HT1080 (cell line): Measurements from ENCODE around the gene SLC12A5. TPM values are rescaled to one million over a fixed set of nuclear protein-coding genes. Genes with fewer than 3 reads are reported as not detected.
"Not testable (repeated sequence)": the region's sequence is repeated elsewhere in the genome, so short reads cannot be mapped to it uniquely, and the experiment has no call there.

Source experiments
- DNase-seq: peaks from one replicate; pipeline ENCODE4 v3.0.0-alpha.2; 2015; ENCODE audit warnings: low read depth
- total RNA-seq: library from RNA; depleted of rRNA; stranded (reverse); fragments of >200 nt; shearing (Covaris generic); gene quantifications from 2 replicates; pipeline ENCODE4 v1.2.3, GENCODE V29; 2014

SLC12A5 gene
- total RNA-seq, 1 experiment from 2014 or later = 5.1 TPM

GRCh38 chr20:46076806-46077205 lies 47.8 kb downstream of the SLC12A5 start:
- no peak for DNase-seq

DNA sequence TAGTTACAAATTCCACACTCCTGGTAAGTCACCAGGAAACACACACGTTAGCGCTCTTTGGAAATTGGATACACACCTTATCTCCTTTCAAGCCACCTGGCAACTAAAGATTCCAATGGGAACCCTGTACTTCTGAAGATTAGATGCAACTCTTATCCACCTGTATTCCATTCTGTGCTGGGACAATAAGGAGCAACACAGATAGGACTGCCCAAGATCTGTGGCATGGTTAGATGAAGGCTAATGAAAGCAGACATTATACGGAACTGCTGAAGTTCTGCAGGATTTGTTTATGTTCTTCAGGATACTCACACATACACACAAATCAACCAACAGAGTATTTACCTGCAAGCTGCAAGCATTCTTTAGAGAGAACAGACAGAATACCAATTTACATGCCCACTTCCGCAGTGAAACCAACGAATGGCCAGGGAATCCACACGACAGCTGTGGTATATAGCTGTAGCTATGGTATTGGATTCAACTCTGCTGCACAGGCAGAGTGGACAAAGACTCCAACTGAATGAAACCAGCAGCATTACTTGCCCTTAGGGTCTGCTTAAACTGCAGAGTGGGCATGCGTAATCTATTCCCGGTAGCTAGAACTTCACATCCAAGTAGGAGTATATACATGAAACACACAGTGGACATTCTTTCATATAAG lies 48.8 kb downstream of the SLC12A5 start:
- DNase-seq = no peak

GRCh38 chr20:46078954-46079353 lies 49.9 kb downstream of the SLC12A5 start:
- DNase-seq = no peak

DNA sequence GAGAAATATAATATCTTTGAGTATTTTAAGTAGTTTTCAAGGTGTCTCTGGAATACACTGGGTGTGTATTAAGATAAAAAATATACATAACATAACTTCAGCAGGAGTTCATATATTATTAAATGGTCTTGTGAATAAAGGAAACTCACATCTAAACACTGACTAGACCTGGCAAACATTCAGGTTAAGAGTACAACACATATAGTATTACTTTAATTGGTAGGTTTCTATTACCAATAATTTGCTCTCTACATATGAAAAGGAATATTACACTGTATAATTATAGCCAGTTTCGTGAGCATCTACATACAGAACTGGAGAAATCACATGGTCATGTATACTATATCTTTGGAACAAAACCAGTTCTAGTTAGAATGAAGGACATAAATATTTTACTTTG lies 52.1 kb downstream of the SLC12A5 start:
- DNase-seq = no peak

DNA sequence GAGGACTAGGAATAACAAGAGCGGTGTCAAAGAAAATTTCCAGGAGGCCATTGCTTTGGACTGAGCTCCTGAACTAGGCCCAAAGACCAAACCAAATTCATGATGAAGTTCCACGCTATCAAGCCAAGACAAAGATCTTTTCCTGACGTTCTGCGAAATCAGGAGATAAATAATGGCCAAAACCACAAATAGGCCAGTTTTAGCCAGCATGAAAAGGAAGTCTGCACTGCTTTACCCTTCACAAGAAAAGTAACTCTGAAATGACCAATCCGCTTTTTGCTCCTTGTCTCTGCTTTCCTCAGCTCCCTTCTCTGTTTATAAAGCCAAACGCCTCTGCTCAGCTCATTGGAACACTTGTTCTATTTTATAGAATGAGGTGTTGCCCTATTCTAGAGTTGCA lies 54.1 kb downstream of the SLC12A5 start:
- no peak for DNase-seq

DNA sequence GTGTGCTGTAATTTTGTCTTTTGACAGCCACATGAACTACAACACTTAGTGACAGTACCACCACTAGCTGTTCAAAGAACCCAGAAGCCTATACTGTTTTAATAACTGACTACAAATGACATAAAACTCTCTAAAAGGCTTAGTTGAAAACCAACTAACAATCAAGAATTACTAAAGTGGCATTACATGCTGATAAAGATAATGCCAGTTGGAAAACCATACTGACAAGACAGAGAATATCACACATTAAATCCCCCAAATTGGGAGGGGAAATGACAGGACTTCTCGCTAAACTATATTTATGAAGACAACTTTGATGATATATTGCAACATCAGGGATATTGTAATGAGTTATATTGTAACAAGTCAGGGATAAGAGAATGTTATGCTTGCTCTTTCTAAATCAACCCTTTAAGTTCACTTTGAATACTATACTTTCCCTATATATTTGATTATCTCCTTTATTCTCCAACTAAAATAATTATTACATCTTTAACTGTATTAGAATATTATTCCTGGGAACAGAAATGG lies 54.6 kb downstream of the SLC12A5 start:
- no peak for DNase-seq

DNA sequence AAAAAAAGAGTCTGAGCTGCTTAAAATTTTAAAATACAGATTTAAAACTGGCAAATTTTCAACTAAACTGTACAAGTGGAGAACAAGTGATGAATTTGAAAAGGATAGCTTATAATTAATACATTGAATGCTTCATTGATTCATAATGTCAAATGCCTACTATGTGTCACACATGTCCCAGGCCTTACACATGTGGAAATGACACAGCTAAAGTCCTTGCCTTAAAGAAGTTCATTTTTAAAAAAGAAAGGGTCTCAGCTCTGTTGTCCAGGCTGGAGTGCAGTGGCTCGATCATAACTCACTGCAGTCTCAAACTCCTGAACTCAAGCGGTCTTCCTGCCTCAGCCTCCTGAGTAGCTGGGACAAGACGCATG lies 55.8 kb downstream of the SLC12A5 start:
- DNase-seq = no peak

- DNase-seq = peak; percentile 76
These were observed 56.3 kb downstream of the SLC12A5 start for GRCh38 chr20:46085179-46085851.

- DNase-seq = no peak
These were observed 58.1 kb downstream of the SLC12A5 start for GRCh38 chr20:46087161-46087560.

- no peak for DNase-seq
These were observed 59.6 kb downstream of the SLC12A5 start for GRCh38 chr20:46088409-46089166.

DNA sequence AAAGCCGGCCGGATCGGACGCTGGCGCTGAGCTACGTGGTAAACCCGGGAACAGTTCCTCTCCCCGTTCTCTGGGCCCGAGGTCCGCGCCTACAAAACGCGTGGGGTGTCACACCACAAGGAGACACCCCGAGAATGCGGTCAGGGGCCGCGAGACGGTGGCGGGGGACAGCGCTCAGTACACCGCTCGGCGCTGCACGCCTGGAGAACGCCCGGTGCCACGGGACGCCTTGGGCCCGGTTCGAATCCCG lies 60.1 kb downstream of the SLC12A5 start:
- DNase-seq = no peak

DNA sequence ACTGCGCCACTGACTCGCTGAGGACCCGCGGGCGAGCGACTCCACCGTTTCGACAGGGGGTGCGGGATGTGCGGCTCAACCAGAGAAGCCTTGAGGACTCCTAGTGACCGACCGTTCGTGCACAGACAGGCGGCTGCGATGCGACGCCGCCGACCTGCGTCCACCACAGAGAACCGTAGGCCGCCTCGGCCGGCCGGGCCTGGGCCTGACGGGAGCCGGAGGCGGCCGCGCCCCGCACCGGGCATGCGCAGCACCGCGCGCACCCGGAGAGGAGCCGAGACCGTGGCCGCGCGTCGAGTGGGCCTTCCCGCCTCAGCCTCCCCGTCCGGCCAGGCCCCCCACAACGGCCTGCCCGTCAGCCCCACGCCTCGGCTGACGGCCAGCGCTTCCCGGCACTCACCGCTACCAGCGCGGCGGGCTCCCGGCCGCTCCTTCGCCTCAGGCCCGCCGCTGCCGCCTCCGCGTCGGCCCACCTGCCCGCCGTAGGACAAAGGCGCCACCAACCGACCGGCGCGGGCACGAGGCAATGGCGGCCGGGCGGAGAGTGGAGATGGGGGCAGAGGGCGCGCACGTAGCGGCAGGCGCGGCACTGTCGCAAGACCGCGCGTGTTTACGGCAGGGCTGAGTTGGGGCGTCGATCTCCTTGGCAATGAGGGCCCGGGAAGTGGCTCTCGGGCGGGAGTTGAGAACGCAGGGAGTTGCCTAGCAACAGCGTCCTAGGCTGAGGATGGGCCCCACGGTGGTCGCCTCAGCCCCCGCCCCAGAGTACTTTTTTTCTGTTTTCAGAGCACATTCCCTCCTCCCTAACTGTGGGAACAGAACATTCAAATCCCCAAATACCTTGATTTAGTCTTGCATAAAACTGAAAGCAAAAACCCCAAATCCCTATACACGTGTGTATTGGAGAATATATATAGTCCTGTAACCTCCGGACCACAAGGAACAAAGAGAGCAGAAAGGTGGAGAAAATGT lies 60.7 kb downstream of the SLC12A5 start, which contains the start of gene NCOA5:
NCOA5 (minus strand) TSS at position 546 of the 972 bp plus-strand sequence. CDS start 10,538 bp downstream, outside the sequence.
- peak; percentile 96 for DNase-seq

DNA sequence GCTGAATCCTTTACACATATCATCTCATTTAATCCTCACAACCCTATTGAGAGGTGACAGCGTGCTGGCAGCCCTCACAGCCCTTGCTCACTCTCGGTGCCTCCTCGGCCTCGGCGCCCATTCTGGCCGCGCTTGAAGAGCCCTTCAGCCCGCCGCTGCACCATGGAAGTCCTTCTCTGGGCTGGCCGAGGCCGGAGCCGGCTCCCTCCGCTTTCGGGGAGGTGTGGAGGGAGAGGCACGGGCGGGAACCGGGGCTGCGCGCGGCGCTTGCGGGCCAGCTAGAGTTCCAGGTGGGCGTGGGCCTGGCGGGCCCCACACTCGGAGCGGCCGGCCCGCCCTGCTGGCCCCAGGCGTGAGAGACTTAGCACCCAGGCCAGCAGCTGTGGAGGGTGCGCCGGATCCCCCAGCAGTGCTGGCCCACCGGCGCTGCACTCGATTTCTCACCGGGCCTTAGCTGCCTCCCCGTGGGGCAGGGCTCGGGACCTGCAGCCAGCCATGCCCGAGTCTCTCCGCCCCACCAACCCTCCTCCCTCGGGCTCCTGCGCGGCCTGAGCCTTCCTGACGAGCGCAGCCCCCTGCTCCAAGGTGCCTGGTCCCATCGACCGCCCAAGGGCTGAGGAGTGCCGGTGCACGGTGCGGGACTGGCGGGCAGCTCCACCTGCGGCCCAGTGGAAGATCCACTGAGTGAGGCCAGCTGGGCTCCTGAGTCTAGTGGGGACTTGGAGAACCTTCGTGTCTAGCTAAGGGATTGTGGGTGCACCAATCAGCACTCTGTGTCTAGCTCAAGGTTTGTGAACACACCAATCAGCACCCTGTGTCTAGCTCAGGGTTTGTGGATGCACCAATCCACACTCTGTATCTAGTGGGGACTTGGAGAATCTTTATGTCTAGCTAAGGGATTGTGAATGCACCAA lies 62.9 kb downstream of the SLC12A5 start:
- DNase-seq = not testable (repeated sequence)

- DNase-seq = peak; percentile 29
These were observed 64.5 kb downstream of the SLC12A5 start for GRCh38 chr20:46093531-46093930.

- DNase-seq = no peak
These were observed 70.7 kb downstream of the SLC12A5 start for GRCh38 chr20:46099491-46100287.

- not testable (repeated sequence) for DNase-seq
These were observed 71.4 kb downstream of the SLC12A5 start for GRCh38 chr20:46100444-46100843.

GRCh38 chr20:46100988-46101387 lies 72.0 kb downstream of the SLC12A5 start:
- no peak for DNase-seq

GRCh38 chr20:46101957-46102356 lies 72.9 kb downstream of the SLC12A5 start:
- DNase-seq = no peak

DNA sequence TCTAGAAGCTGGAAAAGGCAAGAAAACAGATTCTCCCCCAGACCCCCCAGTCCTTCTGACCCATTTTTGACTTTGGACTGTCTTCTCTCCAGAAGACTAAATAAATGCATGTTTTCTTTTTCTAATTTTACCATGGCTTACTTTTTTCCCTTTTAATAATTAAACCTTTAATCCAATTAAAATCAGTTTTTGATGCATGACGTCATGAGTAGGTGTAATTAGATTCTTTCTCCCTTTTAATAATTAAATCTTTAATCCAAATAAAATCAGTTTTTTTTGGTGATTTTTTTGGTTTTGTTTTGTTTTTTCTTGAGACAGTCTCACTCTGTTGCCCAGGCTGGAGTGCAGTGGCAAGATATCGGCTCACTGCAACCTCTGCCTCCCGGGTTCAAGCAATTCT lies 73.9 kb downstream of the SLC12A5 start:
- no peak for DNase-seq
